Forelimb muscle (tissue), 1 donor: ENCODE measurements around the gene ERO1B. TPM values are rescaled to one million over a fixed set of nuclear protein-coding genes. Genes with fewer than 3 reads are reported as not detected.

Experiments
- DNase-seq: peaks from one replicate; pipeline ENCODE4 v3.0.0-alpha.2; 2013; ENCODE audit warnings: low read depth
- polyA plus RNA-seq: library from polyadenylated mRNA; unstranded; fragments of 120-200 nt; gene quantifications from one replicate; pipeline ENCODE4 v1.2.1, GENCODE V29; 2013; ENCODE audit not compliant: insufficient read length

Gene ERO1B
- polyA plus RNA-seq, 1 donor = 3.0 TPM

- no peak for DNase-seq
Observed at GRCh38 chr1:236253918-236254637, 27.7 kb downstream of the ERO1B start.

DNA sequence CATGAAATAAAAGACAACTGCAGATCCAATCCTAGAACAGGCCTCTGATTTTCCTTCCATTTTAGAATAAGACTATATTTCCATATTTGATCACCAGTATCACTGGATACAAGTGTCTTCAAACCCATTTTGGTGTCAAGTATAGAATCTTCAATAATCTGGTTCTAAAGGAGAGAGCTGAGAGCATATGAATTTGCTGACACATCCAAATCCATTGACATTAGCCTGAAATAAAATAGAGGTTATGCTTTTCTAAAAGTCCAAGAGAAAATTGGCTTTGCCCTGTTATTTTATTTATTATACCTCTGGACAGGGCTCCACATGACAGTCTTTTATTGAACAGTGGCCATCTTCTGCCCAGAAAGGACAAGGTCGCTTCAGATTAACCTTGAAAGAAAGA is 28.6 kb downstream of the ERO1B start:
- DNase-seq = no peak

- no peak for DNase-seq
Observed at GRCh38 chr1:236251587-236251986, 30.2 kb downstream of the ERO1B start.

- DNase-seq = no peak
Observed at GRCh38 chr1:236247286-236247685, 34.5 kb downstream of the ERO1B start.

- DNase-seq = no peak
Observed at GRCh38 chr1:236242568-236242967, 39.2 kb downstream of the ERO1B start.

DNA sequence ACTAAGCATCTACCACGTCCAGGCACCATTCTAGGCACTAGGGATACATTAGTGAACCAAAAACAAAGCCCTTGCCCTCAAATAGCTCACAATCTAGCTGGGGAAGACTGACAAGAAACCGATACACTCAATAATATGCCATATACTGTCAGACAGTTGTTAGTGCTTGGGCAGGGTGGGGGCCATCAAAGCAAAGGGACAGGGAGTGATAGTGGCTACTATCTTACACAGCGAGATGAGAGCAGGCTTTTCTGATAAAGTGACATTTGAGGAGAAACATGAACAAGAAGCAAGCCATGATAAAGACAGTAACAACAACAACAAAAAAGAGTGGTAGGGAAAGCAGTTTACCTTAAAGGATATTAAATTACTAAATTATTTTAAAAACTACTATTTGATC is 41.1 kb downstream of the ERO1B start:
- DNase-seq = no peak

DNA sequence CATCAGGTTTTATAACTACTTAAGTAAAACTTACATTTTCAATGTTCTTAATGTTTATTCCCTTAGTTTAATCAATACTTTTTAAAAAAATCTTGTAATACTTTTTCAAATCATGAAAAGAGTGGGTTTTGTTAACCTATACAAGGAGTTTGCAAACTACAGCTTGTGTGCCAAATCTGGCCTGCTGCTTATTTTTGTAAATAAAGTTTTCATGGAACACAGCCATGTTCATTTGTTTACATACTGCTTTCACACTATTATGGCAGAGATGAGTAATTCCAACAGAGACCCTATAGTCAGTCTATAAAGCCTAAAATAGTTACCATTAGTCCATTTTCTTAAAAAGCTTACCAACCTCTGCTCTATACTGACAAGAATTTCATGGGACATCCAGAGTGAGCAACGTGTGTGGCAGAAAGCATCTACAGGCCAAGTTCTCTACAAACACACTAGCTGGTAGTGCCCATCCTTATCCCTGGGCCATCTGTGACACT is 42.6 kb downstream of the ERO1B start:
- no peak for DNase-seq

GRCh38 chr1:236235116-236235515 is 46.6 kb downstream of the ERO1B start:
- DNase-seq = no peak

DNA sequence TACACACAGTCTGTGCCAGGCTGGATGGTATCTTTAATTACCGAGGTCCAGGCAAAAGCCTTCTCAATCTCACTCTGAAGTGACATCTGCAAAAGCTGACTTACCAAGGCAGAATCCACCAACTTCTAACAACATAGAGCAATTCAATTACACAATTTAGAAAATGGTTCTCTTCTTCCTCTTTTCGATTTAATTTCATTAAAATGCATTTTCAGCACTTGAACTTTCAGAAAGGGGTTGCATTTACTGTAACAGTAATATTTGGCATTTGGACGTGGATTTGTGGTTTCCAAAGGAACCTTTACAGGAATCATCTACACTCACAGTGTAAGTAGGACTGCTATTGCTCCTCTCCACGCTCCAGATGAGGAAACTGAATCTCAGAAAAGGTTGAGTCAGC is 53.3 kb downstream of the ERO1B start:
- DNase-seq = no peak

DNA sequence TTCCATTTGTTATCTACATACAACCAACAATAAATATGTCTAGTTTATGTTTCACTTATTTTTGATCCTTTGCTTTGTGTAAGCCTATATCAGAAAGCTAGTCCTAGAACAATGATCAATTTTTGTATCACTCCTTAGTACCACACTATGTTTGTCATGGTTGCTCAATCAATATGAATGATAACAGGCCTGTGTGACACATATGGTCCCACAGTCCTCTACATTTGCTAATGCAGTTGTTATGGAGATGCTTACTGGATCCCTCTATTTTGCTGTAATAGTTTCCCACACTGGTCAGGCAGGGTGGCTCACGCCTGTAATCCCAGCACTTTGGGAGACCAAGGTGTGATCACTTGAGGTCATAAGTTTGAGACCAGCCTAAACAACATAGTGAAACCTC is 59.1 kb downstream of the ERO1B start:
- DNase-seq = no peak

GRCh38 chr1:236220473-236220872 is 61.3 kb downstream of the ERO1B start:
- DNase-seq = no peak

DNA sequence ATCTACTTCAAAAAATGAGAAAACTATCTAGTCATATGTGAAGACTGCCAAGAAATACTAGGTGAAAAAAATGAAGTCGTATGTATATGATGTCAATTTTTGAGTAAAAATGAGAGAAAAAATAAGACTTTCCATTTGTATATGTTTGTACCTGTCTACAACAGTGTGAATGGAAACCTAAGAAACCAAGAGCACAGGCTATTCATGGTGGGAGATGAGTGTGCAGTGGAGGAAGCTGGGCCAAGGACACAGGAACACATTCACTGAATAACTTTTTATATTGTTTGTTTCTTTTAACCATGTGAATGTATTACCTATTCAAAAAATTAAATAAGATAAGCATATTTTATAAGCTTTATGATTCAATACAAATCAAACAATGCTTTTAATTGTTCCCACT is 67.0 kb downstream of the ERO1B start:
- no peak for DNase-seq

DNA sequence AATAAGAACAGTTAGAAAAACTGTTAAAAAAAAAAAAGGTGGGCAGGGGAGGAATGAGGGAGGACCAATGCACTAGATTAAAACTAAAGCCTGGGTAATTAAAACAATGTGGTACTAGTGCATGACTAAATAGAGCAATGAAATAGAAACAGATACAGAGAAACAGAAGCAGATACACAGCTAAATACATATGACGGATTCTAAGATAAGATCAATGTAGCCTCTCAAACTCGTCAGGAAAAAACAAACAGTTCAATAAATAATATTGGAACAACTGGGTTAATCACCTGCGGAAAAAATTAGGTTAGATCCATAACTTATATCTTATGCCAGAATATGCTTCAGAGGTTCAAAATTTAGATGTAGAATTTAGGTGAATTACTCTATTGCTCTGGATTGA is 68.2 kb downstream of the ERO1B start:
- DNase-seq = no peak

DNA sequence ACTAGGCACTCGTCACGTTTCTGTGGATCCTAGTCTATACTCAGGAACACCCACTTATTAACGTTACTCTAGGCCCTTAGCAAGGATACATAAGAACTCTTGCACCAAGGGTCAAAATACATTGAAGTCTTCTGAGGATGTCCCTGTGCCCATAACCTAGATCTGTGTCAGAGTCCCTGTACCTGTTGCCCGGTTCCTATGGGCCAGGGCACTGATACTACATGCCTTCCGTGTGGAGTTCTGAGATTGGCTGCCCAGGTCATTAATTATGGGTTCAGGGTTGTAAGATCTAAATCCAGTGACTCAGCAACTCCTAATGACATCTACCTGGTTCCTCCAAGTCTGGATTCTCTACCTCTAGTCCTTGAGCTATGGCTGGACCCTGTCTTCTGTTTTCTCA is 69.9 kb downstream of the ERO1B start:
- no peak for DNase-seq

- no peak for DNase-seq
Observed at GRCh38 chr1:236209713-236210112, 72.0 kb downstream of the ERO1B start.

GRCh38 chr1:236209185-236209584 is 72.6 kb downstream of the ERO1B start:
- DNase-seq = no peak

- DNase-seq = no peak
Observed at GRCh38 chr1:236207569-236207968, 74.2 kb downstream of the ERO1B start.

- DNase-seq = no peak
Observed at GRCh38 chr1:236207121-236207520, 74.6 kb downstream of the ERO1B start.

- no peak for DNase-seq
Observed at GRCh38 chr1:236206548-236206947, 75.2 kb downstream of the ERO1B start.

- DNase-seq = no peak
Observed at GRCh38 chr1:236204656-236205055, 77.1 kb downstream of the ERO1B start.

GRCh38 chr1:236204039-236204438 is 77.7 kb downstream of the ERO1B start:
- no peak for DNase-seq

GRCh38 chr1:236201786-236202185 is 80.0 kb downstream of the ERO1B start:
- no peak for DNase-seq

- no peak for DNase-seq
Observed at GRCh38 chr1:236200925-236201324, 80.8 kb downstream of the ERO1B start.

DNA sequence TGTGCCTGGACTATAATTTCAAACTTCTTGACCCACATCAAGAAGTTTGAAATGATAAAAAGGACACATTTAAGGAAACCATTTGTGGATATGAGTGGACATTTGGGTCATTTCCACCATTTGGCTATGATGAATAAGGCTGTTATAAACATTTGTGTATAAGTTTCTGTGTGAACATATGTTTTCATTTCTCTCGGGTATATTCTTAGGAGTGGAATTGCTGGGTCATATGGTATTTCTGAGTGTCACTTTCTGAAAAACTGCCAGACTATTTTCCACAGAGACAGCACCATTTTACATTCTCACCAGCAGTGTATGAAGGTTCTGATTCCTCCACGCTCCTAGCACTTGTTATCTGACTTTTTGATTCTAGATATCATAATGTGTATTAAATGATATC is 88.6 kb downstream of the ERO1B start:
- no peak for DNase-seq
